ENCODE measurements around the gene PSMD1.
A peak's percentile ranks its signal among the peaks of the same experiment; 100 is the strongest.
"Not testable (repeated sequence)": the region's sequence is repeated elsewhere in the genome, so short reads cannot be mapped to it uniquely, and the experiment has no call there.

PSMD1 gene

DNA sequence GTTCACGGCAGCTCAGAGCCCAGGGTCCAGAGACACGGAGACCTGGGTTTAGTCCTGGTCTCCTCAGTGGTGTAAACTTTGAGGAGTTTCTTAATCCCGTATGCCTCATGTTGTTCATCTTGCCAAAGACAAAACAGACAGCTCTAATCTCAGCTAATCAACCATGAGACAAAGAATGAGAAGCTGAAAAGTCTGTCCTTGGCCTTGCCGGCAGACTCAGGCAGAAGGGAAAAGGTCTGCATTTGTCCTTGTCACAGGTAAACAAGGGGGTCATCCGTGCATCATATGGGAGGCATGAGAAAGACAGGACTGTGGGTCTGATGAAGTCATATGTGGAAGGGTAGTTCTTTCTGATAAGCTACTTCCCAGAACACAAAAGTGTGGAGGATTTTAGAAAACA lies 139.9 kb downstream of the PSMD1 start:
- H3K36me3 ChIP-seq (ENCODE audit: control insufficient read depth, insufficient read depth, low read length) = no peaks in the 10 kb centered on the region
- H3K4me3 ChIP-seq (replicated peaks; ENCODE audit: low read depth, low read length) = no peak overlapping the region
- H3K27me3 ChIP-seq (replicated peaks; ENCODE audit: control insufficient read depth, insufficient read depth, low read length) = no peaks in the 10 kb centered on the region
- TF ChIP-seq, protein P1, sequence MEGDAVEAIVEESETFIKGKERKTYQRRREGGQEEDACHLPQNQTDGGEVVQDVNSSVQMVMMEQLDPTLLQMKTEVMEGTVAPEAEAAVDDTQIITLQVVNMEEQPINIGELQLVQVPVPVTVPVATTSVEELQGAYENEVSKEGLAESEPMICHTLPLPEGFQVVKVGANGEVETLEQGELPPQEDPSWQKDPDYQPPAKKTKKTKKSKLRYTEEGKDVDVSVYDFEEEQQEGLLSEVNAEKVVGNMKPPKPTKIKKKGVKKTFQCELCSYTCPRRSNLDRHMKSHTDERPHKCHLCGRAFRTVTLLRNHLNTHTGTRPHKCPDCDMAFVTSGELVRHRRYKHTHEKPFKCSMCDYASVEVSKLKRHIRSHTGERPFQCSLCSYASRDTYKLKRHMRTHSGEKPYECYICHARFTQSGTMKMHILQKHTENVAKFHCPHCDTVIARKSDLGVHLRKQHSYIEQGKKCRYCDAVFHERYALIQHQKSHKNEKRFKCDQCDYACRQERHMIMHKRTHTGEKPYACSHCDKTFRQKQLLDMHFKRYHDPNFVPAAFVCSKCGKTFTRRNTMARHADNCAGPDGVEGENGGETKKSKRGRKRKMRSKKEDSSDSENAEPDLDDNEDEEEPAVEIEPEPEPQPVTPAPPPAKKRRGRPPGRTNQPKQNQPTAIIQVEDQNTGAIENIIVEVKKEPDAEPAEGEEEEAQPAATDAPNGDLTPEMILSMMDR (IDR thresholded peaks at IDR 0.05; ENCODE audit: insufficient read depth, low read length, poor library complexity, severe bottlenecking) = no peak
- DNase-seq (ENCODE audit: extremely low read depth, insufficient read length) = no peak

DNA sequence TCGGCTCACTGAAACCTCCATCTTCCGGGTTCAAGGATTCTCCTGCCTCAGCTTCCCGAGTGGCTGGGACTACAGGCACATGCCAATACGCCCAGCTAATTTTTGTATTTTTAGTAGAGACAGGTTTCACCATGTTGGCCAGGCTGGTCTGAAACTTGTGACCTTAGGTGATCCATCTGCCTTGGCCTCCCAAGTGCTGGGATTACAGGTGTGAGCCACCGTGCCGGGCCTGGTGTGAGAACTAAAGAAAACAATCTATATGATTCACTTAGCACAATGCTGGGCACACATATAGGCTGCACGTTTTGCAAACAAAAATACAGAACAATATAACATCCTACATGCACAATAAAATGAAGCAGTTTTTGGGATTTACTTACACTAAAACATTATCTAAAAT lies 140.5 kb downstream of the PSMD1 start:
- not testable (repeated sequence) for H3K27me3 ChIP-seq (replicated peaks; ENCODE audit: control insufficient read depth, insufficient read depth, low read length); DNase-seq (ENCODE audit: extremely low read depth, insufficient read length)

DNA sequence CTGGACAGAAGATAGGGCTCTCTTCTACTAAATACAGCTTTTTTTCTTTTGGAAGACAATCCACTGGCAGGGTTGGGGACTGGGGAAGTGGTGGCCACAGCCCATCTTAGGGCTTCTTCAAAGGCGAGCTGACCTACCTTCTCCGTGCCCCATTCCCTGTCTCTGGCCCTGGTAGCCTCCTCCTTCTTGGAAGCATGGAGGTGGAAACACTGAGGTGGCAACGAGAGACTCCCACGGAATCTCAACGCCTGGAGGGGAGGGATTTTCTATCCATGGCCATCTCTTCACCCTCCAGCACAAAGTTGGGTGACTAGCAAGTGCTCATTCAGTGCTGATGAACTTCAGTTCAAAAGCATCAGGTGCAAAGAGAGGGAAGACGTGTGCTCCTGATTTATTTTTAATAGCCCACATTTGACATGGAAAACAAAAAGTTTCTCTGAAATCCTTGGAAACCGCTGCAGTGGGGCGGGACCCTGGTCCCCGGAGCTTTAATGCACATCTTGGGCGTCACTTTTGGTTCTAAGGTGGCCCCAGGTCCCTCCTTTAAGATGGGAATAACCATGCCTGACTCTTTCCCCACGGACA lies 141.1 kb downstream of the PSMD1 start:
- Histone ChIP-seq H3K27me3 (replicated peaks; ENCODE audit: control insufficient read depth, insufficient read depth, low read length) (no peaks in the 10 kb centered on the region), H3K4me3 (replicated peaks; ENCODE audit: low read depth, low read length) (peak overlapping the region; percentile 95), H3K36me3 (ENCODE audit: control insufficient read depth, insufficient read depth, low read length) (no peaks in the 10 kb centered on the region)
- TF ChIP-seq, protein P1 (IDR thresholded peaks at IDR 0.05; ENCODE audit: insufficient read depth, low read length, poor library complexity, severe bottlenecking) = no peak
- DNase-seq (ENCODE audit: extremely low read depth, insufficient read length) = no peak

More for the DNA sequence above, 140.5 kb downstream of the PSMD1 start:
- H3K36me3 ChIP-seq (ENCODE audit: control insufficient read depth, insufficient read depth, low read length); H3K4me3 ChIP-seq (replicated peaks; ENCODE audit: low read depth, low read length): not testable (repeated sequence)

DNA sequence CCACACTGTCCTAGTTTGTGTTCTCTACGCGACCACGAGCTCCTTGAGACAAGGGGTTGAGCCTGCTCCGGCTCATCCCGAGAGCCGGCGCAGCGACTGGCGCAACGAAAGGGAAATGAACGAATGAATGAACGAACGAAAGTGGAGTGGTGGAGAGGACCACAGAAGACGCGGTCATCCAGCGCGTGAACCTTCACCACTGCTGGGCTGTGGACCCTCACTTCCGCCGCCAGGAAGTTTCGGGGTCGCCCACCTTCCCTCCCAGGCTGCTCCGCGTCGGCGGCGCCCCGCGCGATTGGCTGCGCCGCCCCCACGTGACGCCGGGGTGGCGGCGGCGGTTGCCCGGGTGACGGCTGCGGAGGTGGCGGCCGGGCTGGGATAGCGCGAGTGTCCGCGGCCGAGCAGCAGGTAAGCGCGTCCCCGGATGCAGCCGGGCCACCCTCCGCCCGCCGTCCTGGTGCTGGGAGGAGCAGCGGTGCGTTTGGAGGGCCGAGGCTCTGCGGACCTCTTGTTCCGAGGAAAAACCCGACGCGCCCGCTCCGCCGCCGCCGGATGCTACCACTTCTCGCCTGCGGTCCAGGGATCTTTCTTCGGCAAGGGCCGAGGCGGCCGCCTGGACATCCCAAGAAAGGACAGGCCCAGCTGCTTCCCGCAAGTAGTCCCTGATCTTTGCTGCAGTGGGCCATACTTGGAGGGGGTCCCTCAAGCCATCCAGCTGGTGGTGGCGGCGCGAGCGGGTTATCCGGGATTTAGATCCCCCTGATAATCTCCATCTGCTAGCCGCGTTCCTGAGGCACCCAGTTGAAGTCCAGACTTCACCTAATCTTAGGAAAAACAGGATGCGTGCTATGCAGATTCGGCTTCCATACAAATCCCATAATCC lies 141.9 kb downstream of the PSMD1 start, which contains the start of gene ARMC9:
ARMC9 (plus strand) TSS at position 341 of the 883 bp plus-strand sequence. CDS start 7,608 bp downstream, outside the sequence.
- peak; percentile 90 for DNase-seq (ENCODE audit: extremely low read depth, insufficient read length)
- TF ChIP-seq, protein P1 (IDR thresholded peaks at IDR 0.05; ENCODE audit: insufficient read depth, low read length, poor library complexity, severe bottlenecking) = no peak
- Histone ChIP-seq H3K27me3 (replicated peaks; ENCODE audit: control insufficient read depth, insufficient read depth, low read length) (no peaks in the 10 kb centered on the region), H3K36me3 (ENCODE audit: control insufficient read depth, insufficient read depth, low read length) (no peaks in the 10 kb centered on the region), H3K4me3 (replicated peaks; ENCODE audit: low read depth, low read length) (peak within 1 kb of the TSS; percentile 95)

DNA sequence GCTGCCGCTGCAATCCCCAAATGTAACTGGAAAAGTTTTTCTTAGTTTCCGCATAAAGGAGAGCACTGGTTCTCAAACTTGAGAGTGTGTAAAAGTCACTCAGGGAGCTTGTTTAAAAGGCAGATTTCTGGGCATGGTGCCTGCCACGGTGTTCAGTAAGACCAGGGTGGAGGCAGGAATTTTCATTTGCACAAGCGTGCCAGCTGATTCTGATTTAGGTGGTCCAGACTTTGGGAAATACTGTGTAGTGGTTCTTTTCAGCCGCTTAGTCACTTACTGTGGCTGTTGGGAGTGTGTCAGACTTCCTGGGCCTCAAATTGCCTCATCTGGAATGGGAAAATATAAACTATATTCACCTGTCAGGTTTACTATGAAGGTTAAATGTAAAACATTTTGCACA lies 142.6 kb downstream of the PSMD1 start:
- no peaks in the 10 kb centered on the region for H3K27me3 ChIP-seq (replicated peaks; ENCODE audit: control insufficient read depth, insufficient read depth, low read length)
- peak overlapping the region; percentile 95 for H3K4me3 ChIP-seq (replicated peaks; ENCODE audit: low read depth, low read length)
- TF ChIP-seq, protein P1 (IDR thresholded peaks at IDR 0.05; ENCODE audit: insufficient read depth, low read length, poor library complexity, severe bottlenecking) = no peak

DNA sequence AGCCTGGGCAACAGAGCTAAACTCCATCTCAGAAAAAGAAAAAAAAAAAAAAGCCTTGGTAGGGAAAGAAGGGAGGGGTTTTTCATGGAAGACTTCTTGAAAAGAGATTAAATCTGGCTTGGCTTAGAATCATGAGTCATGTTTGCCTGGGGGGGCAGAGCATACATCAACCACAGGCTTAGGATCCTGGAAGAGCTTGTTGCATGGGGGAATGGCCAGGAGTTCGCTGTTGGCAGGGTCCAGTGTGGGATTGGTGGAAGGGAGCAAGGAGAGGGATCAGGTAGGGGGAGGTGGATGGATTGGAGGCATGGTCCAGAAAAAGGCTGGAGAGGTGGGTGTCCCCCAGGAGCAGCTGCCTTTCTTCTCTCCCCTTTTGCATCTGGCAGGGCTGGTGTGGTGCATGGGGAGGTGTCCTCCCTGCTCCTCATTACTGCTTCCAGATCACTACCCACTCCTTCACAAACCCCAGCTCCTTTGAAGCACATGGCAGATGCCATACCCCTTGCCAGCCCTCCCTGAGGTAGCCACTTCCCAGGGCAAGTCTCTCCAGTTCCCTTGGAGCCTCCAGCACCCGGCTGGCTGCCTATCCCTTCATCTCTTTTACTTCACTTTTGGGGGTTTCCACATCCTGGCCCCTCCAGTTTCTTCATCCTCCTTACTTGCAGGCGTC lies 144.3 kb downstream of the PSMD1 start:
- no peak for DNase-seq (ENCODE audit: extremely low read depth, insufficient read length)
- TF ChIP-seq, protein P1 (IDR thresholded peaks at IDR 0.05; ENCODE audit: insufficient read depth, low read length, poor library complexity, severe bottlenecking) = no peak
- H3K4me3 ChIP-seq (replicated peaks; ENCODE audit: low read depth, low read length) = no peak overlapping the region
- no peaks in the 10 kb centered on the region for H3K27me3 ChIP-seq (replicated peaks; ENCODE audit: control insufficient read depth, insufficient read depth, low read length)
- no peaks in the 10 kb centered on the region for H3K36me3 ChIP-seq (ENCODE audit: control insufficient read depth, insufficient read depth, low read length)

More for the DNA sequence above, 142.6 kb downstream of the PSMD1 start:
- no peaks in the 10 kb centered on the region for H3K36me3 ChIP-seq (ENCODE audit: control insufficient read depth, insufficient read depth, low read length)
- DNase-seq (ENCODE audit: extremely low read depth, insufficient read length) = no peak

All from GM06990 (cell line).